HCEC 1CT (cell line): ENCODE data around the gene PHF11.
"Not testable (repeated sequence)": the region's sequence is repeated elsewhere in the genome, so short reads cannot be mapped to it uniquely, and the experiment has no call there.

ENCODE experiments used
- DNase-seq: peaks from one replicate; pipeline ENCODE4 v3.0.0-alpha.2; 2017

PHF11 gene

DNA sequence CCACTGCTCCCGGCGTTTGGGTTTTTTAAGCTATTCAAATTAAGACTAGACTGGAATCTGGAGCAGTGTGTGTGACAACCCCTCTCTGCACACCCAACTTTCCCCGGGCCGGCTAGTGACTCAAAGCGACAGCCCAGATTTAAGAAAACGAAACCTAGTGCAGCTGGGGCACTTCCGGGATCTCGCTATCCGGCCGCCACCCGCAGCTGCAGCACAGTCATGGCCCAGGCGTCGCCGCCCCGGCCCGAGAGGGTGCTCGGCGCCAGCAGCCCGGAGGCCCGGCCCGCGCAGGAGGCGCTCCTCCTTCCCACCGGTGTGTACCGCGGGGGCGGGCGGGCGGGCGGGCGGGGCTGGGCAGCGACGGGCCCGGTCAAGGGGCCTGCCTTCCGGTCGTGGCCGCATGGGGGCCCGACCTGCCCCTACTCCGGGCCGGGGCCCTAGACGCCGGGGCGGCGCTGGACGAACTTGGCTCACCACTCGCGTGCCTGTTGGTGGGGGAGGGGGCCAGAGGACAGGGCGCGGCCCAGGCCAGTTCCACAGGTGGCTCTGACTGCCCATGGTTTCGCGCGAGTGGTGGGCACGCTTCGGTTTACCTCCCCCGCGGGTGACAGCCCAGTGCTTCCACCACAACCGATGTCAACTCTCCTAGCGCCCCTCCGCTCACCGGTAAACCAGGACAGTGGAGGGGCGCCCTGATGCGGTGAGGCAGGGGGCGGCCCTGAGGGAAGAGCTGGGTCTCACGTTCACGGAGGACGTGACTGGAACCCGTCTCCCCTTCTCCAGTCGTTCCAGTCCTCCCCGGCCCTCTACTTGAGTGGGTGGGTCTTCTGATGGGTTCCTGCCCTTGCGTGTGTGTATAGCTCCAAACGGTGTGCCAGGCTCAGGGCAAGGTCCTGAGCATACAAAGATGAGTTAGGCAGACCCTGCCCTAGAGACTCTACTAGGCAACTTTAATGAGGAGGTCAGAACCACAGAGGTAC is at the start of gene PHF11:
PHF11 (plus strand) TSS at position 171 of the 980 bp plus-strand sequence; CDS start at position 220, 49 bp downstream.
- peak; percentile 78 for DNase-seq

DNA sequence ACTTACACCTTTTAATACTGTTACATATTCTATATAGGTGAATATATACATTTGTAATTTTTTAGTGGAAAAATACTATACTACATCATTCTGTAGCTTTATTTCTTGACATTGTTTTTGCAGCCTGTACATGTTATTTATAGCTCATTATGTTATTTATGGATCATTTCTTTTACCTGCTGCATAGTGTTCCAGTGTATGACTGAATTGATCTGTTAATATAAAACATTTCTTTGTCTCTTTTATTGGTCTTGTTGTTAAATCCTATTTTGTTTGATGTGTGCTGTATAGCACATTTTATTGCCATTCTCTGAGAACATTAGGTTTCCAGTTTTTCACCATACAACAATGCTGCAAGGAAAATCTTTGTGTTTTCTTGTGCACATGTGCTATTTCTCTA is 49.3 kb upstream of the PHF11 start:
- no peak for DNase-seq

DNA sequence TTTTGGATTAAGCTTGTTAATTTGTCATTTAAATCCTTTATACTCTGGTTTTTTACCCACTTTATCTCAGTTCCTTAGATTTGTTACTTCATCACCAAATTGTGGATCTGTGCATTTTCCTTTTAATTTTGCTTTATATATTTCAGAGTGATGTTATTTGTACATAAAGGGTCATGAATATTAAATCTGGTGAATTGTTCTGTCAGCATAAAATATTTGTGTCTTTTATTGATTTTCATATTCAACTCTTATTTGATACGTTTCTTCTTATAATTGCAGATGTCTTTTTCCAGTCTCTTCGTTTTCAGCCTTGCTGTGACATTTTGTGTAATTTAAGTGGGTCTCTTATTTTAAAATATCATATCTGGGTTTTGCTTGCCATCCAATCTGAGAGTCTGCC is 47.0 kb upstream of the PHF11 start:
- no peak for DNase-seq

DNA sequence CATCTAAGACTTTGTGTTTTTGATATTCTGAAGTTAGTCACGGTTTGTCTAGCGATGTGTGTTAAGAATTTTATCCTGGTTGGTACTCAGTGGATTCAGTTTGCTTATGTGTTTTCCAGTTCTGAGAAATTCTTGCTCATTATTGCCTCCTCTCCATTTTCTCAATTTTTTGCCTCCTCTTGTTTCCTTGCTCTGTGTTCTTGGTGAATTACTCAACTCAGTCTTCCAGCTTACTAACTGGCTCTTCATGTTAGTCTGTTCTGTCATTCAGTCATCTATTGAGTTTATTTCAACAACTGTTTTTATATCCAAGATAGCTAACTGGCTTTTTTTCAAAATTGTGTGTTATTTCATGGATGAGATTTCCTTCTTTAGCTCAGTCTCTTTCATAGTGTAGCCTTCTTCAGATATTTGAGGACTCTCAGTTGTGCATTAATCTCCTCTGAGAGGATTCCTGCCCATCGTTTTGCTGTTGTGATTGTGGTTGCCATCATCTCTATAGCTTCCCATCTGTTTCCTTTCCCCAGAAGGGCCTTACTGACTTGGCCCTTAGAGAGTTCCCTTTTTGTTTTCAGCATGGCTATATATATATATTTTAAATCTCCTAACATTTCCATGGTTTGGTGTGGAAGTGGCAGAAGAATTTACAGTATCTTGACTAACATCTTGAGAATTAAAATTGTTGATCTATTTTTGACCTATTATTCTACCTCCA is 45.5 kb upstream of the PHF11 start:
- DNase-seq = no peak

DNA sequence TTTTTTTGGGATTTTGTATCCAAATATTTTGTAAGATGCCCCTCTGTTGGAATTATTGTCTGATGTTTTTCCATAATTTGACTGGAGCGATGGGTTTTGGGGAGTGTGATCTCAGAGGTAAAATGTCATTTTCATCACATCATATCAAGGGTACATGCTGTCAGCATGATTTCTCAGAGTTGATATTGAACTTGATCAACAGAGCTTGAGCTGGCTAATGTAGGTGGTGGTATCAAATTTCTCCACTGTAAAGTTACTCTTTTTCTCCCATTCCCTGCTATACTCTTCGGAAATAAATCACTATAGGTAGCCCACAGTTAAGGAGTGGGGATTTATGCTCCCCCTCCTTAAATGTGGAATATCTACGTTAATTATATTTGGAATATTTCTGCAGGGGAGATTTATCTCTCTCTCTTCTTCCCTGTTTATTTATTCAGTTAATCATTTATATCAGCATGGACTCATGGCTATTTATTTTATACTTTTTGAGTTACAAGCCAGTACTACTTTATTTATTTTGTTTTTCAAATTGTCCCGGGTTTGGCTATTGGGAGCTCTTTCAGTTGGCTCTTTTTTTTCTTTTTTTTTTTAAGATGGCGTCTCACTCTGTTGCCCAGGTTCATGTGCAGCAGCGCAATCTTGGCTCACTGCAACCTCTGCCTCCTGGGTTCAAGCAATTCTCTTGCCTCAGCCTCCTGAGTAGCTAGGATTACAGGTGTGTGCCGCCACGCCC is 42.9 kb upstream of the PHF11 start:
- DNase-seq = no peak

DNA sequence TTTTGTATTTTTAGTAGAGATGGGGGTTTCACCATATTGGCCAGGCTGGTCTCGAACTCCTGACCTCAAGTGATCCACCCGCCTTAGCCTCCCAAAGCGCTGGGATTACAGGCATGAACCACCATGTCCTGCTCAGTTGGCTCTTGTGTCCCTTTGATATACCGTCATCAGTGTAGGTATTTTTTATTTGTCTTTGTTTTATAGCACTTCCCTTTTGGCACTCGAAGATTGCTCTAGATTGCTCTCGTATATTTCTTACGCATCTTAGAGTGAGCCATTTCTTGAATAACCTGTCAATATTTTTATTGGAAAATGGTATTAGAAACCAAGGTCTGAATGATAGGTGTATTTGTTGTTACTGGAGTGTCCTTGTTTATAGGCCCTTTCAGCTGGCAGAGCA is 42.3 kb upstream of the PHF11 start:
- DNase-seq = no peak

DNA sequence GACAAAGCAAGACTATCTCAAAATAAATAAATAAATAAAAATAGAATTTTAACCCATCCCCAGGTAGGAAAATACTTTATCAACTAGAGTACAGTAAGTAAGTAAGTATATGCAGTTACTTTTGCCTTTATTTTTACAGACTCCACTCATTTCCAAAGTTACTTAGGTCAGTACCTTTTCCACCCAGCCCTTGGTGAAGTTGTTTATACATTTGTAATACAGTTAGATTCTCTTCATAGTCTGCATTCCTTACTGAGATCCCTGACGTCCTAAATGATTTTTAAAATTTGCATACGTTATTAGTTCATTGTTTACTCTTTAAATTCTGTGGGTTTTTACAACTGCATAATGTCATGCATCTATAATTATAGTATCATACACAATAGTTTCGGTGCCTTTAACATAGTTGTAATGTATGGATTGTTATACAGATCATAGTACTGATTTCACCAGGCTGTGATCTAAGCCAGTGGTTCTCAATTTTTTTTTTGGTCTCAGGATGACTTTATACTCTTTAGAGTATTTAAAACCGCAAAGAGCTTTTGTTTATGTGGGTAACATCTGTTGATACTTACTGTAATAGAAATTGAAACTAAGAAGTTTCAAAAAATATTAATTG is 41.3 kb upstream of the PHF11 start:
- DNase-seq = peak; percentile 82

DNA sequence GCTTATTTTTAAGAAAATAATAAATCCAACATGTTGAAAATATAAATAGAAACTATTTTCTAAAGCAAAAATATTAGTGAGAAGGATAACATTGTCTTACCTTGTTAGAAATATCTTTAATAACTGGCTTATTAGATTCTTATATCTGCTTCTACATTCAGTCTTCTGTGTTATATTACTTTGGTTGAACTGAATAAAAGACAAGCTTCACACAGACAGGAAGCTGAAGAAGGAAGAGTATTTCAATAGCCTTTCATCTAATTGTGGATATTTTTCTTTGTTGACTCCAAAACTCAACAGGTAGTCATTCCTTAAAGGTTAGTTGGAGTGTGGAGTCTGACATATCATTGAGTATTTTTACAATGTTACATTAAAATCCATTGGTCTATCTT is 40.8 kb upstream of the PHF11 start:
- no peak for DNase-seq

DNA sequence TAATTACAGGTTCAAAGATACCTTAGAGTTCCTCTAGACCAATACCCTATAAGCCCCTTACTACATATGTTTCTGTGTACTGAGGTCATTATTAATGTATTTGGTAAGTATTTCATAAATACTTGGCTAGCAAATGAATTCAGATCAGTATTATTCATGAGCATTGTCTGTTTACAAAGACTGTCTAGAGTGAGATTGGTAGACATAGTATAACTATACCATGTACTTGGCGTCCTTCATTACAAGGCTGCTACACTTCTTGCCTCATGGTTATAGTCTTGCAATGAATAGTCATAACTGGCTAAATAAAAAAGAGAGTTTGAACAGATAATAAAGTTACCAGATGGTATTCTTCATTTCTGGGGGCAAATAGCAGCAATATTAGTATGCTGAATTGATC is 39.6 kb upstream of the PHF11 start:
- peak; percentile 45 for DNase-seq

DNA sequence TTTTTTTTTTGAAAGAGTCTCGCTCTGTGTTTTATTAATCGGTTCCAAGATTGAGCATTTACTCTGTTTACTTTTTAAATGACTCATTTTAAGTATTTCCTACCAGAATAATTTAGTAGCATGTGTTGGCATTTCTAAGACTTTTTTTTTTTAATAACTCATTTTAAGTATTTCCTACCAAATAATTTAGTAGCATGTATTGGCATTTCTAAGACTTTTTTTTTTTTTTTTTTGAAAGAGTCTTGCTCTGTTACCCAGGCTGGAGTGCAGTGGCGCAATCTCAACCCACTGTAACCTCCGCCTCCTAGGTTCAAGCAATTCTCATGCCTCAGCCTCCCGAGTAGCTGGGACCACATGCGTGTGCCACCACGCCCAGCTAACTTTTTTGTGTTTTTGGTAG is 38.5 kb upstream of the PHF11 start:
- peak; percentile 67 for DNase-seq

DNA sequence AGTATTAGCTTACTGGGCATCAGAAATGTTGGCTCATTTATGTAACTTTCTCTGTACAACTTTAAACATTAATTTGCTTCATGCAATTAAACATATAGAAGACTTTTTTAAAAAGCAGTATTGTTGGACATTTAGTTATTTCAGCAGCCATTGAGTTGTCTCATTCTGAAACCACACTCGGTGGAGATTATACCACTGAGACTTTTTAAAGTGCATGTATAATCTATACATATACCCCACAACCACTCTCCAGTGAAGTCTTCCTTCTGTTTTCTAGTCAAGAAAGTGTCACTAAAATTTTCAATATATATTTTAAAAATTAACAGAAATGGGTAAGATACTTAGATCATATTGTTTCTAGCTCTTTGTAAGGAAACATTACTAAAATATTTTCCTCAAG is 36.2 kb upstream of the PHF11 start:
- no peak for DNase-seq

DNA sequence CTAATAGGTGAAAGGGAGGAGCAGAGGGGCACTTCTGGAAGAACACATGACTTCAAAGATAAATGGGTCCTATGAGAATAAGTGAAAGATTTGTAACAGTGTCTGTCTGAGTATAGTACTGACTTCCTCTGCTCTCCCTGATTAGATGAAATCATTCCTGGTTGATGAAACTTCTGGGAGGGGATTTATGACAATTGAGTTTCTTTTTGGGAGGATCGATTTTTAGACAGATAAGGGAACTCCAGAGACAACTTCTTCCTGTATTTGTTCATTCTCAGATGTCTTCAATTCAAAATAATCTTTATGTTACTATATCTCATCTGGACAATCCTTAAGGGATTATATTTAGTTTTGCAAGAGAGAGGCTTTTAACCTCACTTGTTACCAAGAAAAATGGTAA is 31.7 kb upstream of the PHF11 start:
- no peak for DNase-seq

DNA sequence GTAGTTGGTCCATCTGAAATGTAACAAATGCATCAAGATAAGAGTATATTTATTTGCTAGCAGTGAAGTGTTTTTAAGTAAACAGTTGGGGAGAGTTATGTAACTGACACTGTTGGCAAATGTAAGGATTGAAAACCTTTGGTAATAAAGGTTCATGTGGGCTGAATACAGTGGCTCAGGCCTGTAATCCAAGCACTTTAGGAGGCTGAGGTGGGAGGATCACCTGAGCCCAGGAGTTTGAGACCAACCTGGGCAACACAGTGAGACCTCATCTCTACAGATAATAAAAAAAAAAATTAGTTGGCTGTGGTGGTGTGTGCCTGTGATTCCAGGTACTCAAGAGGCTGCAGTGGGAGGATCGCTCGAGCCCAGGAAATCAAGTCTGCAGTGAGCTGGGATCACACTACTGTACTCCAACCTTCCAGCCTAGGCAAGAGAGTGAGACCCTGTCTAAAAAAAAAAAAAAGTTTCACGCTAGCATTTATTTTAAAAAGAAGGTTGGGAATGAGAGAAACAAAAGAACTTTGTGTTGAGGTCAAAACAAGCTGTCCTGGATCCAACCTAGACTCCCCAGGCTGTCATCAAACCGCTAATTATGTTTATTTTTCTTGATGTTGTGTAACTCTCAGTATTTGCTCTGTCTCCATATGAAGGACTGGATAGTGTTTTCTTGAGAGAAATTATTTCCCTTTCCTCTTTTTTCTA is 31.0 kb upstream of the PHF11 start:
- DNase-seq = no peak

DNA sequence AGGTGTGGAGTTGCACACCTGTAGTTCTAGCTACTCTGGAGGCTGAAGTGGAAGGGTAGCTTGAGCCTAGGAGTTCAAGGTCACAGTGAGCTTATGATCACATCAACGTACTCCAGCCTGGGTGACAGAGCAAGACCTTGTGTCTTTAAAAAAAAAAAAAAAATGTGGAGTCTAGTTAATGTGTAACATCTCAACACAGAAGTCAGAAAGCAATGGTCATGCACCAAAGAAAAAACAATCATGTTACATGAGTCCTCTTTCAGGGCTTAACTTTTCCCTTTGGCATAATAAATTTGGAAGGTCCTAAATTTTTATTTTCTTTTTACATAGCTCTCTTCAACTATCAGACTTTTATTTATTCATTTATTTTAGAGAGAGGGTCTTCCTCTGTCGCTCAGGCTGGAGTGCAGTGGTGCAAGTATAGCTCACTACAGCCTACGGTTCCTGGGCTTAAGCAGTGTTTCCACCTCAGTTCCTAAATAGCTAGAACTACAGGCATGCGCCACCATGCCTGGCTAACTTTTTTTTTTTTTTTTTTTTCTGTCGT is 29.4 kb upstream of the PHF11 start:
- DNase-seq = no peak

DNA sequence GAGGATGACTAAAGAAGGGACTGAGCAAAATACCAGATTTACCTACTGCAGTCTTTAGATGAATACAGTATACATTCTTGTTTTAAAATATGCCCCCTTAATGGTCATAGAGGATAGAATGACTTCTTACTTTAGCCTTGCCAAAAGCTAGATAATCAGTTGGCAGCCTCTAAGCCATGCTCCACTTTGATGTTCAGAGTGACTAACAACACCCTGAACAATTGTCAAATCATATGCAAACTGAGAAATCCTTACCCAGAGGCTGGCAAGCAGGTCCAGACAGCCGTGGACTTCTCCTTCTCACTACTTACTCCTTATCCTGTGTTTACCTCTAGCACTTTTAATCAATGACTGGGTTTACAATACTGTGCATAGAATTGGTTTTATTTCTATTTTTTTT is 23.6 kb upstream of the PHF11 start:
- DNase-seq = no peak

DNA sequence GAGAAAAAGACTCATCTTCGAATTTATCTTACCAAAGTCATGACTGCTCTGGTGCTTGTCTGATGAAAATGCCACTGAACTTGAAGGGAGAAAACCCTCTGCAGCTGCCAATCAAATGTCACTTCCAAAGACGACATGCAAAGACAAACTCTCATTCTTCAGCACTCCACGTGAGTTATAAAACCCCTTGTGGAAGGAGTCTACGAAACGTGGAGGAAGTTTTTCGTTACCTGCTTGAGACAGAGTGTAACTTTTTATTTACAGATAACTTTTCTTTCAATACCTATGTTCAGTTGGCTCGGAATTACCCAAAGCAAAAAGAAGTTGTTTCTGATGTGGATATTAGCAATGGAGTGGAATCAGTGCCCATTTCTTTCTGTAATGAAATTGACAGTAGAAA is 19.2 kb upstream of the PHF11 start:
- DNase-seq = no peak

DNA sequence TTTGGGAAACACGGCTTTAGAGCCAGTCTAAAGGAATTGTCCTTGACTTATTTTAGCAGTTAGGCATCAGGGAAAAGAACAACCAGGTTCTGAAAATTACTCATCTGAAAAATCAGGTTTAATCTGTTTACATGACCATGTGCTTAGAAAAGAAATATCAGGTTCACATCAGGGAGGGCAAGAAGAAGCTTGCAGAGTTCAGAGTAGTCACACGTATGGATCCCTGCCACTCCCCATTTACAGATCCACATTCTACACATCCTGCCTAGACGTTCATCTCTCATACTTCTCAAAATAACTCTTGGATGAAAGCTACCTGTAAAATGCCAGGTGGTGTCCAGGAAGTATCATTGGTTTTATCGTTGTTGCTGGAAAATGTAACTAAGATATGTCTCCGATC is 14.0 kb upstream of the PHF11 start:
- DNase-seq = no peak

DNA sequence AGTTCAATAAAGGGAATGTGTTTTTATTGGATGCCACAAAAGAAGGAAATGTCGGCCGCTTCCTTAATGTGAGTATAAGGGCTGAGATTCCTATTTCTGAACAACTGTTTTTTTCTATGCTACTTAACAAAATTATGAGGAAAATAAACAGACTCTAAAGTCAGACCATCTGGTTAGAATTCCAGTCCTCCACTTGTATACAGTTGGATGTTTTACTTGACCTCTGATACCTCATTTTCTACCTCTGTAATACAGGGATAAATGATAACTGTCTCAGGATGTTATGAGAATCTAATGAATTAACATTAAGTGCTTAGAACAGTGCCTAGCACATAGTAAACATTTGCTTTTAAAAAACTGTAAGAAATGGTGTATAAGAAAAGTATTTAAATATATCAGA is 7.2 kb upstream of the PHF11 start:
- no peak for DNase-seq

DNA sequence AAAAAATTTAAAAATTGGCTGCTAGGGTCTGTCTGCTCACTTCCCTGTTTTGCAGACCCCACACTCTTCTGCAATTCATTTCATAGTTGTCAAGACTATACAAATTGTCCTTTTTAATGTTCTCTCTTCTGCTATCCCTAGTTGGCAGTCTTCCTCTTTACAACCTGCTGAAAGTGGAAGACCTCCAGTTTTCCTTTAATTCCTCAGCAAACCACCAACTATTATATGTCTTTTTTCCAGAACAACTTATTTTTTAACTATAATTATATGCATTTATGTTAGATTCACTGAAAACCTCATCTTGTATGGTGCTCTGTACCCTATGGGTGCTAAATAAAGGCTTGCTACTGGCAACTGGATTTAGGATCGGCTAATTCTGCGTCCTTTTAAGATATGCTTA is 1.1 kb upstream of the PHF11 start:
- no peak for DNase-seq

DNA sequence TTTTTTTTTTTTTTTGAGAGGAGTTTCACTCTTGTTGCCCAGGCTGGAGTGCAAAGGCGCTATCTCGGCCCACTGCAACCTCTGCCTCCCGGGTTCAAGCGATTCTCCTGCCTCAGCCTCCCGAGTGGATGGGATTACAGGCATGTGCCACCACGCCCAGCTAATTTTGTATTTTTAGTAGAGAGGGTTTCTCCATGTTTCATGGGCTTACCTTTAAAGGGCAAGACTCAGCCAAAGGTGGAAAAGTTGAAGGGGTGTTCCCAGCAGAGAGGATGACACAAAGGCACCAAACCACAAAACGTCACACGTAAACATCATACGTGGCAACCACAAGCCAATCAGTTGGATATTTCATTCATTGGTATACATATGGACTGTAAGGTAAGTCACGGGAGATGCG is 1.1 kb downstream of the PHF11 start:
- not testable (repeated sequence) for DNase-seq

DNA sequence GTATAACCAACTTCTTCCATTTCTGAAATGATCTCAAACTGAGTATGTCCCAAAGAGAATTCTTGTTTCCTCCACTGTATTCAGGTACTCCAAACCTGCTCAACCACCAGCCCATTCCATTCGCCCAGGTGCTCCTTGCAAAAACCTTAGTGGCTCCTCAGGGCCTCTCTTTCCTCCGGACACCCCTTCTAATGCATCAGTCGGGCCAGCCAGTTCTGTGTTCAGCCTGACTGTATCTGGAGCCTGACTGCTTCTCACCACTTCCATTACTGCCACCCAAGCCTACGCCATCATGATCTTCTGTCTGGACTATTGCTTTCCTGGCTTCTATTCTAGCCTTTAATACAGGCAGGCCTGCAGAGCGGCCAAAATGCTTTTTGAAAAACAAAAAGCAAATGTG is 1.5 kb downstream of the PHF11 start:
- DNase-seq = no peak

DNA sequence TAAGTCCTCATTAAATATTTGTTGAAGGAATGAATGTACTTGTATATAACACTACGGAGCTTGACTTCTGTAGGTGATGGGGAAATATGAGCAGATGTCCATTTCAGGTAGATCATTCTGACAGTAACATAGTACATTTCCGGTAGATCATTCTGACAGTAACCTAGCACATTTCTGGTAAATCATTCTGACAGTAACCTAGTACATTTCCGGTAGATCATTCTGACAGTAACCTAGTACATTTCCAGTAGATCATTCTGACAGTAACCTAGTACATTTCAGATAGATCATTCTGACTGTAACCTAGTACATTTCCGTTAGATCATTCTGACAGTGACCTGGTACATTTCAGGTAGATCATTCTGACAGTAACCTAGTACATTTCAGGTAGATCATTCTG is 2.5 kb downstream of the PHF11 start:
- DNase-seq = no peak
